ENCODE results near the gene CYP2J2.

CYP2J2 gene

GRCh38 chr1:59903141-59903754, 23.3 kb downstream of the CYP2J2 start:
- DNase-seq: peak in 1 of 2 experiments; percentile 1
- TF ChIP-seq POLR2A (IDR thresholded peaks at IDR 0.05; ENCODE audit: low read length) (no peak), GATA1 (IDR thresholded peaks at IDR 0.05; ENCODE audit: low read depth, low read length) (no peak)

- TF ChIP-seq POLR2A (IDR thresholded peaks at IDR 0.05; ENCODE audit: low read length) (no peak), GATA1 (IDR thresholded peaks at IDR 0.05; ENCODE audit: low read depth, low read length) (no peak)
- DNase-seq: no peak
These were observed 24.7 kb downstream of the CYP2J2 start for GRCh38 chr1:59901770-59902388.

GRCh38 chr1:59900640-59901039, 25.9 kb downstream of the CYP2J2 start:
- no peak for TF ChIP-seq POLR2A (IDR thresholded peaks at IDR 0.05; ENCODE audit: low read length)
- no peak for TF ChIP-seq GATA1 (IDR thresholded peaks at IDR 0.05; ENCODE audit: low read depth, low read length)
- no peak for DNase-seq

GRCh38 chr1:59898927-59899326, 27.6 kb downstream of the CYP2J2 start:
- TF ChIP-seq POLR2A (IDR thresholded peaks at IDR 0.05; ENCODE audit: low read length): no peak
- TF ChIP-seq GATA1 (IDR thresholded peaks at IDR 0.05; ENCODE audit: low read depth, low read length): no peak

GRCh38 chr1:59897165-59897564, 29.4 kb downstream of the CYP2J2 start:
- DNase-seq: no peak
- TF ChIP-seq GATA1 (IDR thresholded peaks at IDR 0.05; ENCODE audit: low read depth, low read length) (no peak), POLR2A (IDR thresholded peaks at IDR 0.05; ENCODE audit: low read length) (no peak)

More at GRCh38 chr1:59898927-59899326, 27.6 kb downstream of the CYP2J2 start:
- DNase-seq: no peak

GRCh38 chr1:59892841-59893811, 33.4 kb downstream of the CYP2J2 start:
- DNase-seq: no peak
- TF ChIP-seq GATA1 (IDR thresholded peaks at IDR 0.05; ENCODE audit: low read depth, low read length) (no peak), POLR2A (IDR thresholded peaks at IDR 0.05; ENCODE audit: low read length) (no peak)

- DNase-seq: no peak
- TF ChIP-seq GATA1 (IDR thresholded peaks at IDR 0.05; ENCODE audit: low read depth, low read length) (no peak), POLR2A (IDR thresholded peaks at IDR 0.05; ENCODE audit: low read length) (no peak)
These were observed 41.3 kb downstream of the CYP2J2 start for GRCh38 chr1:59885160-59885832.

GRCh38 chr1:59880735-59881134, 45.8 kb downstream of the CYP2J2 start:
- DNase-seq: no peak
- no peak for TF ChIP-seq GATA1 (IDR thresholded peaks at IDR 0.05; ENCODE audit: low read depth, low read length)
- no peak for TF ChIP-seq POLR2A (IDR thresholded peaks at IDR 0.05; ENCODE audit: low read length)

- TF ChIP-seq GATA1 (IDR thresholded peaks at IDR 0.05; ENCODE audit: low read depth, low read length): no peak
- no peak for TF ChIP-seq POLR2A (IDR thresholded peaks at IDR 0.05; ENCODE audit: low read length)
- no peak for DNase-seq
These were observed 46.5 kb downstream of the CYP2J2 start for GRCh38 chr1:59879996-59880505.

- TF ChIP-seq POLR2A (IDR thresholded peaks at IDR 0.05; ENCODE audit: low read length): no peak
- TF ChIP-seq GATA1 (IDR thresholded peaks at IDR 0.05; ENCODE audit: low read depth, low read length): no peak
- peak; percentile 61 to 71 for DNase-seq
These were observed 47.0 kb downstream of the CYP2J2 start for GRCh38 chr1:59879574-59879973.

- TF ChIP-seq POLR2A (IDR thresholded peaks at IDR 0.05; ENCODE audit: low read length): no peak
- TF ChIP-seq GATA1 (IDR thresholded peaks at IDR 0.05; ENCODE audit: low read depth, low read length): no peak
- DNase-seq: no peak
These were observed 48.2 kb downstream of the CYP2J2 start for GRCh38 chr1:59878370-59878769.

- no peak for DNase-seq
- no peak for TF ChIP-seq GATA1 (IDR thresholded peaks at IDR 0.05; ENCODE audit: low read depth, low read length)
- no peak for TF ChIP-seq POLR2A (IDR thresholded peaks at IDR 0.05; ENCODE audit: low read length)
These were observed 49.4 kb downstream of the CYP2J2 start for GRCh38 chr1:59877108-59877682.

GRCh38 chr1:59871746-59872145, 54.8 kb downstream of the CYP2J2 start:
- no peak for DNase-seq
- no peak for TF ChIP-seq GATA1 (IDR thresholded peaks at IDR 0.05; ENCODE audit: low read depth, low read length)
- no peak for TF ChIP-seq POLR2A (IDR thresholded peaks at IDR 0.05; ENCODE audit: low read length)

Data from erythroblast (primary cell).